Testis (tissue), 2 donors: Measurements from ENCODE around the gene CLASP2.

Experiments used
- CTCF ChIP-seq, 3 experiments: fragments of 450-650 bp in 2 of 3; fragments of 200-600 bp in 1 of 3; sonication (generic) in 1 of 3; IDR thresholded peaks; one replicate each; pipeline ENCODE4 v1.5.1; 2016 to 2019; ENCODE audit warnings: antibody characterized with exemption in 3 of 3, mild to moderate bottlenecking in 2 of 3, moderate library complexity in 1 of 3
- POLR2A ChIP-seq: fragments of 450-650 bp; IDR thresholded peaks from one replicate; pipeline ENCODE4 v1.6.1; 2017; ENCODE audit warnings: antibody characterized with exemption, mild to moderate bottlenecking, moderate library complexity

- TF ChIP-seq CTCF (IDR thresholded peaks at IDR 0.05) = no peak
- TF ChIP-seq POLR2A = no peak
Observed at GRCh38 chr3:33526787-33527186, 191.3 kb downstream of the CLASP2 start.
